Measurements from ENCODE around the gene FIG4.

The FIG4 gene

GRCh38 chr6:109826551-109826950 lies 135.5 kb downstream of the FIG4 start:
- TF ChIP-seq, protein P1, sequence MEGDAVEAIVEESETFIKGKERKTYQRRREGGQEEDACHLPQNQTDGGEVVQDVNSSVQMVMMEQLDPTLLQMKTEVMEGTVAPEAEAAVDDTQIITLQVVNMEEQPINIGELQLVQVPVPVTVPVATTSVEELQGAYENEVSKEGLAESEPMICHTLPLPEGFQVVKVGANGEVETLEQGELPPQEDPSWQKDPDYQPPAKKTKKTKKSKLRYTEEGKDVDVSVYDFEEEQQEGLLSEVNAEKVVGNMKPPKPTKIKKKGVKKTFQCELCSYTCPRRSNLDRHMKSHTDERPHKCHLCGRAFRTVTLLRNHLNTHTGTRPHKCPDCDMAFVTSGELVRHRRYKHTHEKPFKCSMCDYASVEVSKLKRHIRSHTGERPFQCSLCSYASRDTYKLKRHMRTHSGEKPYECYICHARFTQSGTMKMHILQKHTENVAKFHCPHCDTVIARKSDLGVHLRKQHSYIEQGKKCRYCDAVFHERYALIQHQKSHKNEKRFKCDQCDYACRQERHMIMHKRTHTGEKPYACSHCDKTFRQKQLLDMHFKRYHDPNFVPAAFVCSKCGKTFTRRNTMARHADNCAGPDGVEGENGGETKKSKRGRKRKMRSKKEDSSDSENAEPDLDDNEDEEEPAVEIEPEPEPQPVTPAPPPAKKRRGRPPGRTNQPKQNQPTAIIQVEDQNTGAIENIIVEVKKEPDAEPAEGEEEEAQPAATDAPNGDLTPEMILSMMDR (IDR thresholded peaks at IDR 0.05), result no peak

DNA sequence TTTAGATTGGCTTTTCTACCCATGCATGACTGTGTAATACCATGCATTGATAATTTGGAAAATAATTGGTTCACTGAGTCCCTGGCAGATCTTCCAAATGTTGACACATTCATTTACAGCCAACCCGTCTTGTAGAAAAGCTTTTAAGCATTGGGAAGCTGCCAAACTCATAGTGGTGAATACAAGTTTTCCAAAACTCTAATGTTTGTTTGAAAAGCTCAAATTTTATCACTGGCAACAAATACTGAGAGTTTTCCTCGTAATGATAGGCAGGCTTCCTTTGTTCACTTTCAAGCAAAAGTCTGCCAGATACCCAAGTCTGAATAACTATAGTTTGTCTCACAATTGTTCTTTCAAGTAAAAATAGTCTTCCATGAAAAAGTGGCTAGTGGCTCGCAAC lies 143.0 kb downstream of the FIG4 start:
- TF ChIP-seq, protein P1 (IDR thresholded peaks at IDR 0.05), result no peak

DNA sequence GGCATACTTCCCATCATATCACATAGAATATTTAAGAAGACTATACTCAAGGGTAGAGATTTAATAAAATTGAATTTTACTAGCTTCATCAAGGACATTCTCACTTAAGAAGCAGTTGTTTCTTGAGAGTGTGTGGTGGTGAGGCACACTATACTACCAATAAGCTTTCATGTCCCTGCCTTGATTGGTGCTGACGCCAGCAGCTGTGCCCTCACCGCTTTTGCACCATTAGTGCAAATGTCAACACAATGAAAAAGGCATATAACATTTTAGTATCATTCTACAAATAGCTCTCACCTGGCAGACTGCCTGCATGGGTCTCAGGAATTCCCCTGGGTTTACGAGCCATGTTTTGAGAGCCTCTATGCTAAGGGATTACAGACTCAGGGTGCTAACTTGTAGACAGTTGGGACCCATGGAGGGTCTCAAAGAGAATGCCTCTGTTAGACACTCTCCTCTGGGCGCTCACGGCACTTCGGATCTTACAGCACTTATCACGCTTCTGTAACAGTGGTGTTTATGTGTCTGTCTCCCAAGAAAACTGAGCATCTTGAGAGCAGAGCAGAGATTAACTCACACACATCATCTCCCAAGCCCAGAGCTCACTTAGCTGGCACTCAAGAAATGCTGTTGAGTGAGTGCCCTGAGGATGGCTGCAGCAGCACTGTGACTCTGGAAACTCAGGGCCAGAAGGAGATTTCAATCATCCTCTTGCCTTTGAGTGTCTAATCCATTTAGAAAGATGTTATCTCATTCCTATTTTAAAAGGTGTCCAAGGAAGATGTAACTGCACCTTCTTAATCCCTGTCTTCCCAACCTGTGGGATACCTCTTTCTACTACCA lies 143.7 kb downstream of the FIG4 start:
- TF ChIP-seq, protein P1 (IDR thresholded peaks at IDR 0.05), result no peak

GRCh38 chr6:109840034-109840433 lies 148.9 kb downstream of the FIG4 start:
- TF ChIP-seq, protein P1 (IDR thresholded peaks at IDR 0.05), result no peak

- TF ChIP-seq, protein P1 (IDR thresholded peaks at IDR 0.05), result no peak
These were observed 149.7 kb downstream of the FIG4 start for GRCh38 chr6:109840796-109841195.

- TF ChIP-seq, protein P1 (IDR thresholded peaks at IDR 0.05), result no peak
These were observed 150.8 kb downstream of the FIG4 start for GRCh38 chr6:109841869-109842268.

DNA sequence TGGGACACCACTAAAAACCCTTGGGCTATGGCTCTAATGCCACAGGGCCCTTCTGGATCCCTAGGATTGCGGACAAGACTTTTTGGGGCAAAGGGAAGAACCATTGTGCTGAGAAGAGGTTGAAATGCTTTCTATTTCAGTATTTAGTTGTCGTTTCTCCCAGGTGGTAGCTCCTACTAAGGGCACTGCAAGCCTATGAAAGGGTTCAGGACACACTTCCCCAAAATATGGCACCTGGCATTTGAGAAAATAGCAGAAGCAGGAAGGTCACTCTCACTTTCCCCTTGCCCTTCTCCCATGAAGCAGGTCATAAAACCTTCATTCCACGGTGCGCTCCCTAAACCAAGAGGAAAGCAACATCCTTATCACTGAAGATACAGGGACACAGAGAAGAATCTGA lies 161.6 kb downstream of the FIG4 start:
- TF ChIP-seq, protein P1 (IDR thresholded peaks at IDR 0.05), result no peak
